Activated CD8-positive, alpha-beta T cell treated with anti-CD3 and anti-CD28 coated beads, Interleukin-2, amount 10 ng/mL, durations not matched to agents 7 days and 5 days (primary cell): ENCODE measurements around the gene CTNNA3. TPM values are rescaled to one million over a fixed set of nuclear protein-coding genes. Genes with fewer than 3 reads are reported as not detected.

Source experiments
- ATAC-seq: fragments of 150-1000 bp; cut with Tn5 transposase; one replicate; pipeline ENCODE4 v1.10.0; 2021; ENCODE audit warnings: moderate library complexity
- CTCF ChIA-PET: fragments of 350-600 bp; sonication (Branson Sonifier 250); formaldehyde crosslinking; loops from one replicate; lab custom pipeline; 2021; ENCODE audit warnings: antibody characterized with exemption; lab: Charles Lee
- POLR2A ChIA-PET: fragments of 350-600 bp; sonication (Branson Sonifier 250); formaldehyde crosslinking; loops from one replicate; lab custom pipeline; 2021; ENCODE audit warnings: antibody characterized with exemption; lab: Charles Lee
- DNase-seq: peaks from one replicate; pipeline ENCODE4 v3.0.0-alpha.2; 2020
- H3K27ac Mint-ChIP-seq: one replicate; pipeline ENCODE4 v1.8.0; 2021; ENCODE audit warnings: mild to moderate bottlenecking, mixed read lengths
- H3K27me3 Mint-ChIP-seq: one replicate; pipeline ENCODE4 v1.8.0; 2021; ENCODE audit warnings: low read depth, mixed read lengths
- H3K36me3 Mint-ChIP-seq: one replicate; pipeline ENCODE4 v1.8.0; 2021; ENCODE audit warnings: low read depth, mixed read lengths
- H3K4me1 Mint-ChIP-seq: one replicate; pipeline ENCODE4 v1.8.0; 2021; ENCODE audit warnings: low read depth, mixed read lengths
- H3K4me3 Mint-ChIP-seq: one replicate; pipeline ENCODE4 v1.8.0; 2021; ENCODE audit warnings: mild to moderate bottlenecking, mixed read lengths
- H3K9me3 Mint-ChIP-seq: one replicate; pipeline ENCODE4 v1.8.0; 2022; ENCODE audit warnings: mixed read lengths; ENCODE audit not compliant: insufficient read depth
- total RNA-seq, 2 experiments: library from RNA; stranded (reverse); gene quantifications; one replicate each; pipeline ENCODE4 v1.2.3, GENCODE V29; 2021

The CTNNA3 gene
- total RNA-seq, 2 experiments from 2014 or later: 1.3 to 2.6 TPM

DNA sequence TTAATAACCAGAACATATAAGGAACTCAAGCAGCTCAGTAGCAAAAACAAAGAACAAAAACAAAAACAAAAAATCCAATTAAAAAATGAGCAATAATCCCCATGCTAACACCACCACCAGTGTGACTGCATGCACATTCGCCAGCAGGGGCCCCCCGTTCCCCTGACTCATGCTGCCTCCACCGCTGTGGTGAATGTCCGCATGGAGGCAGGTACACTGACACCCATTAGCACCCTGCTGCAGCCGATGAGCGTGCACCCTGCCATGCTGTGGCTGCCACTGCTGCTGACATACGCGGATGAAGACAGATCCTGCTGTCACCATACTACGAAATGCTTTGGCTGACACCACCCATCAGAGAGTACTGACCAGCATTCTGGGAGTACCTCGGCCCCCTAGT lies 1091.8 kb downstream of the CTNNA3 start:
- no peaks in the 10 kb centered on the region for H3K36me3 Mint-ChIP-seq
- DNase-seq (no peak), ATAC-seq (no peak)
- H3K4me3 Mint-ChIP-seq: no peak overlapping the region
- ChIA-PET CTCF (no interaction called here), POLR2A (no interaction called here)
- H3K27ac Mint-ChIP-seq: no peak overlapping the region
- H3K27me3 Mint-ChIP-seq: no peaks in the 10 kb centered on the region
- H3K9me3 Mint-ChIP-seq: peaks cover 30% of the 10 kb centered on the region
- H3K4me1 Mint-ChIP-seq: no peaks in the 10 kb centered on the region

DNA sequence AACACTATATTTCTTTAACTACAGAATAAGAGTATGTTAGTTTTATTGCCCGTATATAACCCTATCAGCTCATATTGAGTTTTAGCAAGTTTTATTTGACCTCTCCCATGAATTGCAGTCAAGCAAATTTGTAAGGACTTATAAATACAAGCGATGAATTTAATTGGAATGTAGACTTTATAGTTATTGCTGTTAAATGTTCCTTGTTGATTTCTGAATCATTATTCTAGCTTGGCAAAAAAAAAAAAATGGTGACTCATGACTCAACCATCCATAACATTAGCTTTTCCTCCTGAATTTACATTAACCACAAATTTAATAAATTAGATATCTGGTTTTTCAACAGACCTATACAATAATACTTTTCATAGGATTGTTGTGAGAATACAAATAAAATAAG lies 1104.1 kb downstream of the CTNNA3 start:
- POLR2A ChIA-PET: no interaction called here
- Mint-ChIP-seq H3K9me3 (peaks cover 10% of the 10 kb centered on the region), H3K27me3 (no peaks in the 10 kb centered on the region), H3K36me3 (no peaks in the 10 kb centered on the region), H3K4me3 (no peak overlapping the region), H3K4me1 (no peaks in the 10 kb centered on the region), H3K27ac (no peak overlapping the region)
- DNase-seq (no peak), ATAC-seq (no peak)
- CTCF ChIA-PET: no interaction called here

DNA sequence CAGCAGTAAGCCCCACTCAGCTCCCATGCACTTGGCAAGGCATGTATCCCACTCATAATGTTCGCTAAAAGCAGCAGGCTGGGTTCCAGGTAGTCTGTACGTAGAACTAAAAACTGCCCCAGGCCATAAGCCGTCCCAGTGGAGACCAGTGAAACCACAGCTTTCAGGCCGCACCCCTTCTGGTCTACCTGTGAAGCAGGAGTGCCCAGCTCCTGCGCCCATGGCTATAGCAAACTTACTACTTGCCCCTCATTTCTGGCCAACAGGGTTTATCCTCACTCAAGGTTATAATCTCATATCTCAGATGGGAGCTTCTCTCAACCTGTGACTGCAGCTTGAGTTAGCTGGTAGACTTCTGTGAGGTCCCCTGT lies 1108.3 kb downstream of the CTNNA3 start:
- DNase-seq (no peak), ATAC-seq (no peak)
- Mint-ChIP-seq H3K9me3 (peaks cover 19% of the 10 kb centered on the region), H3K4me1 (no peaks in the 10 kb centered on the region), H3K27me3 (no peaks in the 10 kb centered on the region), H3K27ac (no peak overlapping the region), H3K4me3 (no peak overlapping the region), H3K36me3 (no peaks in the 10 kb centered on the region)
- POLR2A ChIA-PET: interaction anchor here (0.5 kb wide), 1 partner anchor 10 kb away, joined by 4 read pairs; no protein-coding TSS in a partner anchor
- CTCF ChIA-PET: no interaction called here

DNA sequence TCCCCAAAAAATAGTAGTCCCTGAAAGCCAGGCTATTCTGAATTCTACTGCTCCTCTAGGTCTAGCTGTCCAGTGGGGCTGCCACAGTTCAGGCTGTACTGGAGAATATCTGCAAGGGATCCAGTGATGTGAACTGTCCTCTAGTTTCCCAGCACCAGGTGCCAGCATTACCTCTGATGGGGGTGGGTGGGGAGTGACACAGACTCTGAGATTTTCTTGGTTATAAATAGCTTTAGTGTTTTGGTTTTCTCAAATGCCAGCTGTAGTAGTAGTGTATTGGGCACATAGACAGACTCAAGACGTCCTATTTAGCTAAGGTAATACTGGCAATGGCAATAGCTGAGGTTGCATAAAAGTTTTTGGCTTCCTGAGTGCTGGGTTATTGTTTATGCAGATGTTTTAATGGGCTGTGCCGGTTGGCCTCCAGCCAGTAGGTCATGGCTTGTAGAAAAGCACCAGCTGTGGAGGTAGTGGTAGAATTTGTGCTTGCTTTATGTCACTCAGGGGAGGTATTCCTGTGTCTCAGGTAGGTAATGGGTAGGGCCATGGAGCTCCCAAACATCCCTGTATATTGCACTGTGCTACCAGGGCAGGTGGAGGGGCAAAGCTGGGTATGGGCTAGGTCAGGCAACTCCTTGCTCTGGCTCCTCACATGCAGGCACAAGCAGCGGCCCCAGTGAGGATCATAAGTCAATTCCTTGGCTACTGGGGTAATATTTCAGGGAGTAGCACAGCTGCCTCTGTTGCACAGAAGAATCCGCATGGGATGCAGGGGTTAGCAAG lies 1108.9 kb downstream of the CTNNA3 start:
- Mint-ChIP-seq H3K4me1 (no peaks in the 10 kb centered on the region), H3K27me3 (no peaks in the 10 kb centered on the region), H3K27ac (no peak overlapping the region), H3K9me3 (peaks cover 14% of the 10 kb centered on the region), H3K4me3 (no peak overlapping the region), H3K36me3 (no peaks in the 10 kb centered on the region)
- ChIA-PET CTCF (no interaction called here), POLR2A (interaction anchor here (0.5 kb wide), 1 partner anchor 10 kb away, joined by 4 read pairs; no protein-coding TSS in a partner anchor)
- ATAC-seq (no peak), DNase-seq (no peak)

DNA sequence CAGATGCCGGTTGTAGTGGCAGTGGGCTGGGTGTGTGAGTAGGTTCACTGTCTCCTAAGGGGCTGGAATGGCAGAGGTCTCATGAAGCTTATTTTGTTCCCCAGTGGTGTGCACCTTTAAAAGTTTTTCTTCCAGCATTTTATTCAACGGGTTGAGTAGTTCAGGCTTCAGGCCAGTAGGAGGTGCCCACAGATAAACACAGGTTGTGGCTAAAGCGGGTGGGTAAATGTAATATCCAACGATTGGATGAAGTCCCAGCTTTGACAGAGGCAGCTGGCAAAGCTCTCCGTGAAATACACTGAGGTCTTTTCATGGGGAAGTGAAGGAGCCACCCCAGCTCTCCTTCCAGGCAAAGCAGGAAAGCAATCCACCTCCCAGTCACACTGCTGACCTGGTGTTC lies 1109.9 kb downstream of the CTNNA3 start:
- DNase-seq: no peak
- Mint-ChIP-seq H3K27ac (no peak overlapping the region), H3K9me3 (peaks cover 9% of the 10 kb centered on the region), H3K4me3 (no peak overlapping the region), H3K36me3 (no peaks in the 10 kb centered on the region), H3K4me1 (no peaks in the 10 kb centered on the region), H3K27me3 (no peaks in the 10 kb centered on the region)
- no peak for ATAC-seq
- POLR2A ChIA-PET: no interaction called here
- CTCF ChIA-PET: no interaction called here

DNA sequence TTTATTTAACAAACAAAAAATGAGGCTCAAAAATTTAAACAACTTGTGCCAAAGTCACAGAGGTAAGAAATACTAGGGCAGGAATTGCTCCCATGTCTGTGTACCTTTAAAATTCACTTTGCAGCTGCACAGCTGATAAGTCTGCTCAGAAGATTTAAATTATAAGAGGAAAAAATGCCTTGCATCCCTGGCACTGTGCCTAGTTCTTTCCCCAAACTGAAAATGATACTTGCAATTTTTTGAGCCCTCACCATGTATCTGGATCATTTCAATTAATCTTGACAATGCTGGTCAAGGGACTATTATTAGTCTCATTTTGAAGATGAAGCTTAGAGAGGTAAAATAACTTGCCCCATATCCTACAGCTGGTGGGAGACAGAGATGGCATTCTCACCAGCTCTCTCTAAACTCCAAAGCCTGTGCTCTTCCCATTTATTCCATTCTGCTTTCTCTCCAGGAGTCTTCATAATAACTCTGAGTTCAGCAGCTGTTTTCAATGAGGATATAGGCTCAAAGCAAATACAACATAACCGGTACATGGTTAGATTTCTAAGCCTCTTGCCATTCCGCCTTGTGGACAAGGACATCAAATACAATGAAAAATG lies 1120.6 kb downstream of the CTNNA3 start:
- POLR2A ChIA-PET: interaction anchor here (0.5 kb wide), 1 partner anchor 40 kb away, joined by 3 read pairs; no protein-coding TSS in a partner anchor
- H3K36me3 Mint-ChIP-seq: no peaks in the 10 kb centered on the region
- H3K27ac Mint-ChIP-seq: no peak overlapping the region
- no peaks in the 10 kb centered on the region for H3K4me1 Mint-ChIP-seq
- no peak overlapping the region for H3K4me3 Mint-ChIP-seq
- DNase-seq (no peak), ATAC-seq (no peak)
- H3K9me3 Mint-ChIP-seq: peaks cover 8% of the 10 kb centered on the region
- no peaks in the 10 kb centered on the region for H3K27me3 Mint-ChIP-seq
- CTCF ChIA-PET: no interaction called here

DNA sequence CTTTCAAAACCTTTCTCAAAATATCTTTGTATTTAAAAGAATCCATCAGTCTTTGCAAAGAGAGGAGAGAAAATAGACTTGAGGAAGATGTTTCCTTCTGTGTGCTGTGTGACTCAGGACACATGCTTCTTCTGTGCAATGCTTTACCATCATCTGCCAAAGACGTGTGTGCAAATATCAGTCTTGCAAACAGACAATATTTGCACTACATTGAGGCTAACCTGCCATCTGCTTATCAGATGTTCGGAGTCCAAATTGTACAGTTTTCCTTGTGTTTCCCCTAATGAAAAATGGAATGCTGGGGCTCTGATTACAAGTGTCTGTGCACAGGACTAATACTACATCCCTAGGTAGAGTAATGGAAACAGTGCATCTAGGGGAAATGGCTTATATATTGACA lies 1123.3 kb downstream of the CTNNA3 start:
- peaks cover 3% of the 10 kb centered on the region for H3K9me3 Mint-ChIP-seq
- CTCF ChIA-PET: no interaction called here
- POLR2A ChIA-PET: no interaction called here
- H3K27ac Mint-ChIP-seq: no peak overlapping the region
- H3K4me1 Mint-ChIP-seq: no peaks in the 10 kb centered on the region
- ATAC-seq (no peak), DNase-seq (no peak)
- no peaks in the 10 kb centered on the region for H3K27me3 Mint-ChIP-seq
- H3K36me3 Mint-ChIP-seq: no peaks in the 10 kb centered on the region
- H3K4me3 Mint-ChIP-seq: no peak overlapping the region

DNA sequence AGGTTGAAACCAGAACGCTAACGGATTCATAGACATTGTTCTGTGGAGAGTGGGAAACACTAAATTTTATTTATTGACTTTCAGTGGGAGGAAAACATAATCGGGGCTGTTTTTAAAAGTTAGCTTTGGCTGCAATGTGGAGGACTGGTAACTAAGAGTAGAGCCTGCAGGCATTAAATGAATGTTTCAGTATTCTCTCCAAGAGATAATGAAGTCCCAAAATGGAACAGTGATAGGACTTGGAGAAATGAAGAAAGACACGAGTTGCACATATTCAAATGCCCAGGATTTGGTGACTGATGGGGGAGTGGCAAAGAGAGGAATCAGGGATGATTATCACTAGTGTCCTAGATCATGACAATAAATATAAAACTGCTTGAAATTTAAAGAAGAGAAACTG lies 1130.0 kb downstream of the CTNNA3 start:
- no peak for DNase-seq
- H3K4me1 Mint-ChIP-seq: no peaks in the 10 kb centered on the region
- H3K9me3 Mint-ChIP-seq: peaks cover 4% of the 10 kb centered on the region
- H3K27me3 Mint-ChIP-seq: no peaks in the 10 kb centered on the region
- ChIA-PET CTCF (no interaction called here), POLR2A (no interaction called here)
- no peak overlapping the region for H3K27ac Mint-ChIP-seq
- H3K36me3 Mint-ChIP-seq: no peaks in the 10 kb centered on the region
- ATAC-seq: no peak
- H3K4me3 Mint-ChIP-seq: no peak overlapping the region

DNA sequence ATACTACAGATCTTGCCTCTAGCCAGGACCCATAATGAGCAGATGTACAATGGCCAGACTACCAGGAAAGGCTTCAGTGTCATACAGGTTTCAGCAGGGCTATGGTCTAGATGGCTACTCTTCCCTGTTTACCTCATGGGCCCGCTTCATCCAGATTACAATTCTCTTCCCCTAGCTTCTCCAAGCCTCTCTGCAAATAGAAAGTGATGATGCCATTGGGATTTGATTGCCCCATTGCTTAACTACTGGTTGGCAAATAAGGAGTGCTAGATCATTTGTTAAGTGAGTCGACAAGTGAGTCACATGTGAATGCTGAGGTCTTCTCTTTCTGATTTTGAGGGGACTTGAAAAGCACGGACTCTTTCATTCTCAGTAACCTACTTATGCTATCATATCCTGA lies 1131.7 kb downstream of the CTNNA3 start:
- no peaks in the 10 kb centered on the region for H3K27me3 Mint-ChIP-seq
- CTCF ChIA-PET: no interaction called here

DNA sequence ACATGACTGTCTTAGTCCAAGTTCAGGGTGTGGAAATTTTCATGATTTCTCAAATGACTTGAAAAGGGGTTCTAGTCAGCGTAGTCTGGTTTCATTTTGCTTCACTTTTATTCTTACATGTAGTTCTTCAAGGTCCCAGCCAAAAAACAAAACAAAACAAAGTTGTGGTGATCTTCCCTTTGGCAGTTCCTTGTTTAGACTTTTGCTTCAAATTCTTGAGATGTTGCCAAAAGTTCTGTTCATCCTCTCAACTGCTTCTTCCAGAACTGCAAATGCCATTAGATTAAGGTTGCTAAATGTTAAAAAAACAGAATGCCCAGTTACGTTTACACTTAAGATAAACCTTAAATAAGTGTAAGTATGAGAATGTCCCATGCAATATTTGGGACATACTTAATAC lies 1140.9 kb downstream of the CTNNA3 start:
- POLR2A ChIA-PET: no interaction called here
- no peak for ATAC-seq
- Mint-ChIP-seq H3K4me3 (no peak overlapping the region), H3K9me3 (peaks cover 25% of the 10 kb centered on the region), H3K27me3 (no peaks in the 10 kb centered on the region), H3K36me3 (no peaks in the 10 kb centered on the region), H3K27ac (no peak overlapping the region), H3K4me1 (no peaks in the 10 kb centered on the region)
- DNase-seq: no peak
- CTCF ChIA-PET: no interaction called here

More for the DNA sequence above, 1131.7 kb downstream of the CTNNA3 start:
- H3K4me1 Mint-ChIP-seq: no peaks in the 10 kb centered on the region
- H3K4me3 Mint-ChIP-seq: no peak overlapping the region
- peaks cover 4% of the 10 kb centered on the region for H3K9me3 Mint-ChIP-seq
- no peak for DNase-seq
- H3K36me3 Mint-ChIP-seq: no peaks in the 10 kb centered on the region
- no peak overlapping the region for H3K27ac Mint-ChIP-seq
- POLR2A ChIA-PET: no interaction called here
- no peak for ATAC-seq

DNA sequence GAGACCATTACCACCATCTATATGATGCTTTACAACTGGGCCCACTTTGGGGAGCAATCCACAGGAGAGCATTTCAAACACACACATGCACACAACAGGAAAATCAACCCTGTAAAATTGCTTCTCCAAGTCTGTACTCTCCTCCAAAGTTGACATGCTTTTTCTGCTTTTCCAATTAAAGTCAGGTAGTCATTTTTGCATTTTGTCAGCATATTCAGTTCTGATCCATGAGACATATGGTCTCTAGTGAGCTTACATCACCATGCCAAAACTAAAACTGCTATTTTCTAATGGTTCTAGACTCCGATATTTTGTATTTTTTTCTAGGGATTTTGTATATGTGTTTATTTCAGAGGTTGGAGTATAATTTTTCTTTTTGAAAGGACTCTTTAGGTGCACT lies 1143.7 kb downstream of the CTNNA3 start:
- H3K27me3 Mint-ChIP-seq: no peaks in the 10 kb centered on the region
- peaks cover 27% of the 10 kb centered on the region for H3K9me3 Mint-ChIP-seq
- ATAC-seq: no peak
- ChIA-PET CTCF (no interaction called here), POLR2A (no interaction called here)
- DNase-seq: no peak
- no peak overlapping the region for H3K4me3 Mint-ChIP-seq
- no peak overlapping the region for H3K27ac Mint-ChIP-seq
- no peaks in the 10 kb centered on the region for H3K36me3 Mint-ChIP-seq
- H3K4me1 Mint-ChIP-seq: no peaks in the 10 kb centered on the region

DNA sequence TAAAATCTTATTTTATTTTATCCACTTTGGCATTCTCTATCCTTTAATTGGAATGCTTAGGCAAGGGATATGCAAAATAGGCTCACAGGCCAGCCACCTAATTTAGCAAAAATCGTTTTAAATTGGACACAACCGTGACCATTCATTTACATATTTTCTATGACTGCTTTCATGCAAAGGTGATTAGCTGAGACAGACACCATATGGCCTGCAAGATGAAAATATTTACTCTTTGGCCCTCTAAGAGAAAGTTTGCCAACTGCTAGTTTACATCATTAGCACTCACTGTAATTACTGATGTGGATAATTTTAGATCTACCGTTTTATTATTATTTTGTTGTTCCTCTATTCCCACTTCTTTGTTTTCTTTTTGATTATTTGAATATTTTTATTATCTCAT lies 1145.6 kb downstream of the CTNNA3 start:
- no peak for ATAC-seq
- DNase-seq: no peak
- H3K4me3 Mint-ChIP-seq: no peak overlapping the region
- no peak overlapping the region for H3K27ac Mint-ChIP-seq
- H3K4me1 Mint-ChIP-seq: no peaks in the 10 kb centered on the region
- peaks cover 19% of the 10 kb centered on the region for H3K9me3 Mint-ChIP-seq
- H3K27me3 Mint-ChIP-seq: no peaks in the 10 kb centered on the region
- ChIA-PET POLR2A (no interaction called here), CTCF (no interaction called here)
- no peaks in the 10 kb centered on the region for H3K36me3 Mint-ChIP-seq
